ENCODE data around the gene GTF2H4. TPM values are rescaled to one million over a fixed set of nuclear protein-coding genes. Genes with fewer than 3 reads are reported as not detected.

GTF2H4 gene
- total and polyA plus RNA-seq, 9 donors: 5.6 to 43.9 (median 25.0) TPM

GRCh38 chr6:30945281-30945680 lies 37.3 kb downstream of the GTF2H4 start:
- no peak overlapping the region for H3K27ac ChIP-seq
- no peak for DNase-seq
- no peak overlapping the region for H3K4me3 ChIP-seq
- no peaks in the 10 kb centered on the region for H3K27me3 ChIP-seq
- 81 to 84% (median 81%) methylated on average over 5 of the region's 5 CpGs for WGBS, 3 donors
- H3K36me3 ChIP-seq: no peaks in the 10 kb centered on the region
- no peaks in the 10 kb centered on the region for H3K9me3 ChIP-seq
- intact Hi-C loops (cut with DNase I): no loop called here
- peaks cover 3% of the 10 kb centered on the region for H3K4me1 ChIP-seq (ENCODE audit: insufficient read depth)
- TF ChIP-seq, protein P1, sequence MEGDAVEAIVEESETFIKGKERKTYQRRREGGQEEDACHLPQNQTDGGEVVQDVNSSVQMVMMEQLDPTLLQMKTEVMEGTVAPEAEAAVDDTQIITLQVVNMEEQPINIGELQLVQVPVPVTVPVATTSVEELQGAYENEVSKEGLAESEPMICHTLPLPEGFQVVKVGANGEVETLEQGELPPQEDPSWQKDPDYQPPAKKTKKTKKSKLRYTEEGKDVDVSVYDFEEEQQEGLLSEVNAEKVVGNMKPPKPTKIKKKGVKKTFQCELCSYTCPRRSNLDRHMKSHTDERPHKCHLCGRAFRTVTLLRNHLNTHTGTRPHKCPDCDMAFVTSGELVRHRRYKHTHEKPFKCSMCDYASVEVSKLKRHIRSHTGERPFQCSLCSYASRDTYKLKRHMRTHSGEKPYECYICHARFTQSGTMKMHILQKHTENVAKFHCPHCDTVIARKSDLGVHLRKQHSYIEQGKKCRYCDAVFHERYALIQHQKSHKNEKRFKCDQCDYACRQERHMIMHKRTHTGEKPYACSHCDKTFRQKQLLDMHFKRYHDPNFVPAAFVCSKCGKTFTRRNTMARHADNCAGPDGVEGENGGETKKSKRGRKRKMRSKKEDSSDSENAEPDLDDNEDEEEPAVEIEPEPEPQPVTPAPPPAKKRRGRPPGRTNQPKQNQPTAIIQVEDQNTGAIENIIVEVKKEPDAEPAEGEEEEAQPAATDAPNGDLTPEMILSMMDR (IDR thresholded peaks at IDR 0.05): no peak
- no peak for TF ChIP-seq EP300 (IDR thresholded peaks at IDR 0.05)
- no peak for TF ChIP-seq POLR2A (IDR thresholded peaks at IDR 0.05)

DNA sequence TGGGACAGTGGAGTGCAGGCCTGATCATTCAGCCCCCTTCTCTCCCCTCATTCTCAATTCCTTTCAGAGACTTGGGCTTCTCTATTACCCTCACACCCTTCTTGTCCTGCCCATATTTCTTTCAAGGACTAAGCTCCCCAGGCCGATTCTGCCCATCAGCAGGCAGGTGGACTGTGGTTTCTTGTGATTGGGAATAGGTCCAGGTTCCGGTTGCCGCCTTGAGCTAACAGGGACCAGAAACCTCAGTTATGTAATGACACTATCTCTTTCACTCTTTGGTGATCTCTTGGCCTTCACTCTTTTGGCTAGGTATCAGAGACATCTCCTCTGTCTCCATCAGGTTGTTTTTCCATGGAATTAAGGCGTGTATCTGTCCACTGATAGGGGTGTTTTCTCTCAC lies 39.2 kb downstream of the GTF2H4 start:
- Histone ChIP-seq H3K4me3 (no peak overlapping the region), H3K9me3 (no peaks in the 10 kb centered on the region), H3K36me3 (no peaks in the 10 kb centered on the region), H3K4me1 (ENCODE audit: insufficient read depth) (peaks cover 3% of the 10 kb centered on the region), H3K27ac (no peak overlapping the region), H3K27me3 (no peaks in the 10 kb centered on the region)
- 61 to 73% (median 71%) methylated on average over 4 of the region's 4 CpGs for whole genome bisulfite sequencing, 3 donors
- TF ChIP-seq, protein P1 (IDR thresholded peaks at IDR 0.05): no peak
- no peak for TF ChIP-seq POLR2A (IDR thresholded peaks at IDR 0.05)
- TF ChIP-seq EP300 (IDR thresholded peaks at IDR 0.05): no peak
- no peak for DNase-seq
- intact Hi-C loops (cut with DNase I): no loop called here

DNA sequence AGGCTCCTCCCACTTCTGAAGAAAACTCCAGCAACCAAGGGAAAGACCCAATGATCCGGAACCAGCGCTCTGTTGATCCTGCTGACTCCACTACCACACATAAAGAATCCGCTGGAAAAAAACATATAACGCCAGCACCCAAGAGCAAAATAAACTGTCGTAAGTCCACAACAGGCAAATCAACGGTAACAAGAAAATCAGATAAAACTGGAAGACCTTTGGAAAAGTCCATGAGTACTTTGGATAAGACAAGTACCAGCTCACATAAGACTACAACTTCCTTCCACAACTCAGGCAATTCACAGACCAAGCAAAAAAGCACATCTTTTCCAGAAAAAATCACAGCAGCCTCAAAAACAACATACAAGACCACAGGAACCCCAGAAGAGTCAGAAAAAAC lies 40.8 kb downstream of the GTF2H4 start:
- Histone ChIP-seq H3K27ac (no peak overlapping the region), H3K36me3 (no peaks in the 10 kb centered on the region), H3K9me3 (no peaks in the 10 kb centered on the region), H3K4me1 (ENCODE audit: insufficient read depth) (no peaks in the 10 kb centered on the region), H3K4me3 (no peak overlapping the region), H3K27me3 (no peaks in the 10 kb centered on the region)
- TF ChIP-seq, protein P1 (IDR thresholded peaks at IDR 0.05): no peak
- no peak for TF ChIP-seq POLR2A (IDR thresholded peaks at IDR 0.05)
- TF ChIP-seq EP300 (IDR thresholded peaks at IDR 0.05): no peak
- DNase-seq: no peak
- 94% methylated on average over 6 of the region's 6 CpGs for WGBS, 3 donors
- intact Hi-C loops (cut with DNase I): no loop called here

DNA sequence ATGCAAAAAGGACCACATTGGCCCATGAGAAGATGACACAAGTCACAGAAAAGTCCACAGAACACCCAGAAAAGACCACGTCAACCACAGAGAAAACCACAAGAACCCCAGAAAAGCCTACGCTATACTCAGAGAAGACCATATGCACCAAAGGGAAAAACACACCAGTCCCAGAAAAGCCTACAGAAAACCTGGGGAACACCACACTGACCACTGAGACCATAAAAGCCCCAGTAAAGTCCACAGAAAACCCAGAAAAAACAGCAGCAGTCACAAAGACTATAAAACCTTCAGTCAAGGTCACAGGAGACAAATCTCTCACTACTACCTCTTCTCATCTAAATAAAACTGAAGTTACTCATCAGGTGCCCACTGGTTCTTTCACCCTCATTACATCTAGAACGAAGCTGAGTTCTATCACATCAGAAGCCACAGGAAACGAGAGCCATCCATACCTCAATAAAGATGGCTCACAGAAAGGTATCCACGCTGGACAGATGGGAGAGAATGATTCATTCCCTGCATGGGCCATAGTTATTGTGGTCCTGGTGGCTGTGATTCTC lies 44.0 kb downstream of the GTF2H4 start:
- intact Hi-C loops (cut with DNase I): no loop called here
- H3K27me3 ChIP-seq: no peaks in the 10 kb centered on the region

More for the DNA sequence above, 44.0 kb downstream of the GTF2H4 start:
- no peaks in the 10 kb centered on the region for H3K36me3 ChIP-seq
- H3K27ac ChIP-seq: no peak overlapping the region
- TF ChIP-seq EP300 (IDR thresholded peaks at IDR 0.05) (no peak), POLR2A (IDR thresholded peaks at IDR 0.05) (no peak)
- TF ChIP-seq, protein P1 (IDR thresholded peaks at IDR 0.05): no peak
- no peak for DNase-seq
- H3K4me3 ChIP-seq: no peak overlapping the region
- H3K4me1 ChIP-seq (ENCODE audit: insufficient read depth): no peaks in the 10 kb centered on the region
- no peaks in the 10 kb centered on the region for H3K9me3 ChIP-seq
- 81 to 87% (median 87%) methylated on average over 5 of the region's 5 CpGs for WGBS, 3 donors

All from ovary (tissue), 9 donors.